Suprapubic skin (tissue), 4 donors: Measurements from ENCODE around the gene UVRAG. TPM values are rescaled to one million over a fixed set of nuclear protein-coding genes. Genes with fewer than 3 reads are reported as not detected.

Experiments used
- DNase-seq, 2 donors: peaks; one replicate each; pipeline ENCODE4 v3.0.0-alpha.2; 2019; ENCODE audit warnings: low spot score in 2 of 2
- H3K27ac ChIP-seq: fragments of 200-600 bp; sonication (generic); one replicate; pipeline ENCODE4 v1.5.1; 2019
- H3K27me3 ChIP-seq: fragments of 200-600 bp; sonication (generic); one replicate; pipeline ENCODE4 v1.5.1; 2019
- H3K36me3 ChIP-seq: fragments of 200-600 bp; sonication (generic); one replicate; pipeline ENCODE4 v1.5.1; 2019
- H3K4me1 ChIP-seq: fragments of 200-600 bp; sonication (generic); one replicate; pipeline ENCODE4 v1.5.1; 2019
- H3K4me3 ChIP-seq: fragments of 200-600 bp; sonication (generic); one replicate; pipeline ENCODE4 v1.5.1; 2019; ENCODE audit warnings: mild to moderate bottlenecking
- H3K9me3 ChIP-seq: fragments of 200-600 bp; sonication (generic); one replicate; pipeline ENCODE4 v1.5.1; 2019
- CTCF ChIP-seq, 2 donors: fragments of 200-600 bp in 1 of 2; fragments of 450-650 bp in 1 of 2; sonication (generic) in 1 of 2; IDR thresholded peaks; one replicate each; pipeline ENCODE4 v1.5.1; 2016 to 2019; ENCODE audit warnings: antibody characterized with exemption in 2 of 2, mild to moderate bottlenecking in 1 of 2, moderate library complexity in 1 of 2
- EP300 ChIP-seq: sonication (generic); formaldehyde crosslinking; IDR thresholded peaks from one replicate; pipeline ENCODE4 v1.6.1; 2017; ENCODE audit warnings: antibody characterized with exemption
- POLR2A ChIP-seq, 2 donors: fragments of 450-650 bp; IDR thresholded peaks; one replicate each; pipeline ENCODE4 v1.6.1; 2017; ENCODE audit warnings: antibody characterized with exemption in 2 of 2, mild to moderate bottlenecking in 2 of 2, moderate library complexity in 2 of 2
- POLR2AphosphoS5 ChIP-seq, 3 donors: sonication (generic); formaldehyde crosslinking; IDR thresholded peaks; one replicate each; pipeline ENCODE4 v1.6.1; 2017; ENCODE audit warnings: antibody characterized with exemption in 3 of 3
- WGBS: methylation state at CpG from one replicate; pipeline ENCODE4 v1.1.5; 2018; 5-methylcytosine and 5-hydroxymethylcytosine counted together
- total RNA-seq, 4 donors: library from RNA; depleted of rRNA; stranded (reverse); fragments of >200 nt; gene quantifications; one replicate each; pipeline ENCODE4 v1.1.0, GENCODE V29; 2016

Gene UVRAG
- total RNA-seq, 4 donors from 2014 or later, result 17.5 to 30.0 (median 22.1) TPM

GRCh38 chr11:76135491-76135890 lies 320.5 kb downstream of the UVRAG start:
- TF ChIP-seq EP300, result no peak
- no peak for TF ChIP-seq POLR2AphosphoS5 (IDR thresholded peaks at IDR 0.05)
- no peak for DNase-seq
- WGBS, result 69% methylated on average over 5 of the region's 5 CpGs
- Histone ChIP-seq H3K9me3 (no peaks in the 10 kb centered on the region), H3K36me3 (peaks cover 4% of the 10 kb centered on the region), H3K27ac (no peak overlapping the region), H3K27me3 (no peaks in the 10 kb centered on the region), H3K4me3 (no peak overlapping the region), H3K4me1 (peaks cover 20% of the 10 kb centered on the region)

- 94% methylated on average over 2 of the region's 2 CpGs for WGBS
- Histone ChIP-seq H3K4me3 (no peak overlapping the region), H3K36me3 (peaks cover 23% of the 10 kb centered on the region), H3K27ac (no peak overlapping the region), H3K9me3 (no peaks in the 10 kb centered on the region), H3K27me3 (no peaks in the 10 kb centered on the region), H3K4me1 (peaks cover 9% of the 10 kb centered on the region)
- DNase-seq, result no peak
- no peak for TF ChIP-seq POLR2AphosphoS5 (IDR thresholded peaks at IDR 0.05)
Measured at GRCh38 chr11:76139314-76139713, 324.3 kb downstream of the UVRAG start.

GRCh38 chr11:76140912-76141574 lies 326.0 kb downstream of the UVRAG start:
- Histone ChIP-seq H3K27ac (no peak overlapping the region), H3K4me1 (peaks cover 9% of the 10 kb centered on the region), H3K4me3 (no peak overlapping the region), H3K36me3 (peaks cover 23% of the 10 kb centered on the region), H3K27me3 (no peaks in the 10 kb centered on the region), H3K9me3 (no peaks in the 10 kb centered on the region)
- 88% methylated on average over 22 of the region's 22 CpGs for WGBS
- no peak for DNase-seq
- TF ChIP-seq POLR2AphosphoS5 (IDR thresholded peaks at IDR 0.05) (no peak), POLR2A (IDR thresholded peaks at IDR 0.05) (no peak), CTCF (IDR thresholded peaks at IDR 0.05) (no peak), EP300 (no peak)

DNA sequence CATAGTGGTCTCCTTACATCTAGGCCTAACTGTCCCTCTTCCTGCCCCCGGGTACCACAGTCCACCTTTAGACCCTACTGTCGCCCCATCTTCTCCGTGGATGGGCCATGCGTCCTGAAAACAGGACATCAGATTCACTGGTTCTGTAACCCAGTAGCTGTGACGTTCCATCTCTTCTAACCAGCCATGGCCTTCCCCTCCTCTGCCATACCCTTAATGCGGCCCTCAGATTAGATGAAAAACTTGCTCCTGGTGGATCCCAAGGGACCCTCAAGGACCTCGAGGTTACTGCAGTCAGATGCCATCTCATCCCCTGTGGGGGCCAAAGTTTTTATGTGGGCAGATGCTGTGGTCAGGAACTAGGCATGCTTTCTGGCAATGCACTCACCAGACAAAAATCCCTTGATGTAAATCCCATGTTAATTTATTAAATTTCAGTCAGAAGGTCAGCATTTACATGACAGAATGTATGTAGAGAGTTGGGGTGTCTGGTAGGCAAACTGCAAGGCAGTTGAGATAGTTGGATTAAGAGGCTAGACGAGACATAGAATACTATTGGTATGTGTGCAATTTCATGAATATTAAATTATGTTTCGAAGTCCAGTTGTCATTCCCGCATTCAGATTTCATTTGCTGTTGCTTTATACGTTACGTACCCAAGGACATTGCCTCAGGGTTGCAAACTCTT lies 327.0 kb downstream of the UVRAG start:
- TF ChIP-seq EP300 (no peak), POLR2AphosphoS5 (IDR thresholded peaks at IDR 0.05) (no peak), CTCF (IDR thresholded peaks at IDR 0.05) (no peak), POLR2A (IDR thresholded peaks at IDR 0.05) (no peak)
- 90% methylated on average over 12 of the region's 12 CpGs for WGBS
- no peak for DNase-seq
- H3K27ac ChIP-seq, result no peak overlapping the region
- no peaks in the 10 kb centered on the region for H3K27me3 ChIP-seq
- peaks cover 21% of the 10 kb centered on the region for H3K36me3 ChIP-seq
- H3K4me1 ChIP-seq, result peaks cover 9% of the 10 kb centered on the region
- no peak overlapping the region for H3K4me3 ChIP-seq
- H3K9me3 ChIP-seq, result no peaks in the 10 kb centered on the region

DNA sequence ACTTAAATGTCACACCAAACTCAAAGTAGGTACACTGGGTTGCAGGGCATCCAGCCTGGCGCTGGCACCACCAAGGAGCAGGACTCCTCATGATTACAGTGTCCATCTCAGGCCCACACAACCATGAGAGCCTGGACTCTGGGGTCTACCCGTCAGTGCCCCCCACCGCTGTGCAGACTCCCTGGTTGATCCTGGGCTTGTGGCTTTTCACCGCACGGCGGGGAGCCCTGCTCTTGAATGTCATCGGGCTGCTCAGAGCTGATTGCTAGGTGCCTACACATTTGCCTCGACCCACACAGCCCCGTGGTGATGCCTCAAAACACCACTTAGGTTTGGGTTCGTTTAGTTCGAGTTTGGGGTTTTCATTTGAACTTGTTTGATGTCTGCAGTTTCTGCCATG lies 328.3 kb downstream of the UVRAG start:
- WGBS, result 89% methylated on average over 11 of the region's 11 CpGs
- no peak overlapping the region for H3K27ac ChIP-seq
- peaks cover 9% of the 10 kb centered on the region for H3K4me1 ChIP-seq
- no peak overlapping the region for H3K4me3 ChIP-seq
- DNase-seq, result no peak
- no peaks in the 10 kb centered on the region for H3K27me3 ChIP-seq
- TF ChIP-seq CTCF (IDR thresholded peaks at IDR 0.05), result no peak
- no peaks in the 10 kb centered on the region for H3K9me3 ChIP-seq
- peaks cover 20% of the 10 kb centered on the region for H3K36me3 ChIP-seq

DNA sequence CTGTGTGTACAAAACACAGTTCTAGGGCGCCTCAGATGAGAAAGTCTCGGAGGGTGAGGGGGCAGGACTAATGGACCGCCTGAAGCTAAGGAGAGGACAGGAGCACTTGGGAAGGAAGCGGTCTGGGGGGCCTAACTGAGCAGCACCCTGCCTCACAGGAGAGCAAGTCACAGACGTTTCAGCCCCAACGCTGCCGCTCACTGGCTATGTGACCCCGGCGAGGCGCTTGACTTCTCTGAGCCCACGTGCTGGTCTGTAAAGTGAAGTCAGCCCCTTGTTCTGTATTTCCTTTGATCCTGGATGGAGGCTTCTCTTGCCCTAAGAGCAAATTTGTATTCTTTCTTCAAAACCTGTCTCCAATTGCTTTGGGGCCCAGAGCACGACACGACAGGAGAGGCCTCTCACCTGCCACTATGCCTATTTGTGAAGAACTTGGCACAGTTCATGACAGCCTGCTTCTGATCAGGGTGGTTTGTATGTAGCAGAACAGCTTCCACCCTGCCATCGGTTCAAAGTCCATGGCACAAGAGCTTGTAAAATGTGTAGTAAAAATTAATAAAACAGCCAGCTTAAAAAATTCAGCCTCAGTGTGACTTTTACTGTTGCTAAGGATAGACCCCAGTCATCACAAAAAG lies 332.2 kb downstream of the UVRAG start:
- H3K4me3 ChIP-seq, result no peak overlapping the region
- H3K36me3 ChIP-seq, result peaks cover 7% of the 10 kb centered on the region
- no peak overlapping the region for H3K27ac ChIP-seq
- H3K4me1 ChIP-seq, result peaks cover 5% of the 10 kb centered on the region
- no peak for TF ChIP-seq POLR2A (IDR thresholded peaks at IDR 0.05)
- TF ChIP-seq CTCF (IDR thresholded peaks at IDR 0.05), result no peak
- TF ChIP-seq EP300, result no peak
- TF ChIP-seq POLR2AphosphoS5 (IDR thresholded peaks at IDR 0.05), result no peak
- 88% methylated on average over 14 of the region's 14 CpGs for WGBS
- no peak for DNase-seq
- H3K9me3 ChIP-seq, result no peaks in the 10 kb centered on the region
- H3K27me3 ChIP-seq, result no peaks in the 10 kb centered on the region
